ENCODE results near the gene IFI27L2. TPM values are rescaled to one million over a fixed set of nuclear protein-coding genes. Genes with fewer than 3 reads are reported as not detected.
A peak's percentile ranks its signal among the peaks of the same experiment; 100 is the strongest.

Gene IFI27L2
- polyA plus RNA-seq, 1 donor, result 17.3 TPM

- no peak for DNase-seq
These were observed 4.6 kb downstream of the IFI27L2 start for GRCh38 chr14:94124582-94125377.

DNA sequence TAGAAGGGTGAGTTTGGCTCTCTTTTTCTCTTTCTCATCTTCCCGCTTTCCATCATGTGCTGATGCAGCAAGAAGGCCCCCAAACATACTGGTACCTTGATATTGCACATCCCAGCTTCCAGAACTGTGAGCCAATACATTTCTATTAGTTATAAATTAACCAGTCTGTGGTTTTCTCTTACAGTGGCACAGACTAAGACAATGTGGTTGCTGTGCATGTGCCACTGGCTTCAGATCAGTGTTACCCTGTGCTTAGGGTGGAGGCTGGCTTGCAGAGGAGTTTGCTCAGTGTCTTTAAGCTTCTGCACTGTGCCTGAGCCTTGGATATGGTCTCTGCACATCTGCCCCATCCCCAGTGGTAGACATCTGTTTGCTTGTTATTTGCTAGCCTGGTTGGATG lies 5.5 kb downstream of the IFI27L2 start:
- no peak for DNase-seq

- no peak for DNase-seq
These were observed 6.1 kb downstream of the IFI27L2 start for GRCh38 chr14:94123296-94123695.

DNA sequence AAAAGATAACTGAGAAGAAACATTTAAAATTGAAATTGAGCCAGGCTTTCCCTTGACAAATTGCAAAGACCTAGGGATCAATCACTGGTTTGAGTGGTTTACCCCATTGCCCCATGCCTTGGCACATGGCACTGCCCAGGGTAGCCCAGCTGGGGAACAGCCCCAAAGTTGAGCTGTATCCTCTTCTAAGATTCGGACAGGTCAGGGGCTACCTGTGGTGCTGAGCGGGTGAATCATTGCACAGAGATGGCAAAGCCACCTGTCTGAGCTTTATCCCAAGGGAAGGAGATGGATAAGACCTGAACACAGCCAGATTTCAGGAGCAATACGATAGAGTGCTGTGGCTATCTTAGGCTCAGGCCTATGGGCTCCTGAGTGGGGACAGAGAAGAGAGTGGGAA lies 7.0 kb downstream of the IFI27L2 start:
- DNase-seq, result no peak

GRCh38 chr14:94121485-94121884 lies 7.9 kb downstream of the IFI27L2 start:
- no peak for DNase-seq

DNA sequence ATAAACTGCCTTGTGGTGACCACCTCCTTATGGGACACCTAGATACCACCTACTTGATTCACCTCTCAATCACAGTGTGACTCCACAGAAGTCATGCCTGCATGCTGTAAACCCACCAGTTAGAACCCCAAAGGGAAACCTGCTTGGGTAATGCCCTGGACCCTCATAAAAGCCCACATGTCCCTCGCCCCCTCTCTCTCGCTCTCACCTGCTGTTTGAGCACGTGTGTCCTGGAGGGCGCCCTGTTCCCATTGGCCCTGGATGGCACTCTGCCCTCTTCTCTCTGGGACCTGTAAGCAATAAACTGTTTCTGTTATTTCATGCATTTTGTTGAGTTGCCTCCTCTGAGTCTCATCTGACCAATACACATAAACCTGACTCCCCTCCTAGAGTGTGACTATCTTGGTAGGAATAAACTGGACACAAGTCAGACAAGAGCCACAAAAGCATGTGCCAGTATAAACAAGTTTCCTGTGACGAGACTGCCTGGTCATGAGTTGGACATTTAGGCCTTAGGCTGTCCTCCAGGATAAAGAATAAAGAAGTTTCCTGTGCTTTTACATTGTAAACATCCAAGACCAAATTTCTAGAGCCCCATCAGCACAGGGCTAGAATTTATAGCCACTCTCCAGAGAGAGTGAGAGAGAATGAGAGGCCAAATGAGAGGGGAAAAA lies 8.6 kb downstream of the IFI27L2 start:
- peak; percentile 7 for DNase-seq

GRCh38 chr14:94119071-94119470 lies 10.3 kb downstream of the IFI27L2 start:
- no peak for DNase-seq

DNA sequence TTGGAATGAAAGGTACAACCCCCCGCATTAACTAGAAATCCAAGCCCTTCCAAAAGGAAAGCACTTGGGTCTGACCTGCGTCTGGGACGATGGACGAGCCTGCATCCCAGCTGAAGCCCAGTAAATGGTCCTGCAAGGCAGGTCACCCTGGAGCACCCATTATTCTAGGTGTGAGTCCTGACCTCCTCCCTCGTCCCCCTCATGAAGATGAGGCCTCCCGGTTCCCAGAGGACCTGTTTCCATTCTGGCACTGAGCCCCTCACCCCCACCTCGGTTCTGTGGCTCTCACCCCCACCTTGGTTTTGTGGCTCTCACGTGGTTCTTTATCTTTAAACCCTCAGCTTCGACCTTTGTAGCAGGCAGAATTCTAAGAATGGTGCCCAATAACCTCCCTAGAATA lies 11.5 kb downstream of the IFI27L2 start:
- no peak for DNase-seq

DNA sequence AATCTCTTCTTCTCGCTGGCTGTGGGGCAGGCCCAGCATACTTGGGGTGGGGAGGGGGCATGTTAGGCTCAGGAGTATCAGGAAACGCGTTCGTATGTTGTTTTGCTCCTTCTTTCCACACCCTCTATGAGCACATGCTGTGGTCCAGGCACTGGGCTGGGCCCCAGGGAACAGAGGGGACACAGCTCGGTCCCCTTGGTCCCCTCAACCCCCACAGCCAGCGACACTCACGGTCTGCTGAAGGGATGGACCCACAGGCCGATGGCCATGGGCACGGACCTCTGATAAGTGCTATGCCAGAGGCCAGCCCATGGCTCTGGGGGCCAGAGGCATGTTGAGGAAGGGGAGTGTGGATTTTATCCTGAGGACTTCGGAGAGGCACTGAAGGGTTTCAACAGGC lies 12.7 kb downstream of the IFI27L2 start:
- DNase-seq, result no peak

DNA sequence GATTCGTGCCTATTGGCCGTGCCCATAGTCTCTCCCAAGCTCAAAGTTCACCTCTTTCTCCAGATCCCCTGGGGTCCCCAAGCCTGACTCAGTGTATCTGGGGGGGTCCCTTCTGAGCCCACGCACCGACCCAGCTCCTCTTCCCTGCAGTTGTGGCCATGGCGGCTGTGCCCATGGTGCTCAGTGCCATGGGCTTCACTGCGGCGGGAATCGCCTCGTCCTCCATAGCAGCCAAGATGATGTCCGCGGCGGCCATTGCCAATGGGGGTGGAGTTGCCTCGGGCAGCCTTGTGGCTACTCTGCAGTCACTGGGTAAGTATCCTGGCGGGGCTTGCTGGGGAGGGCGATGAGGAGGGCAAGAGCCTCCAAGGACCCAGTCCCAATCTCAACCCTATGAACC lies 13.8 kb downstream of the IFI27L2 start:
- no peak for DNase-seq

DNA sequence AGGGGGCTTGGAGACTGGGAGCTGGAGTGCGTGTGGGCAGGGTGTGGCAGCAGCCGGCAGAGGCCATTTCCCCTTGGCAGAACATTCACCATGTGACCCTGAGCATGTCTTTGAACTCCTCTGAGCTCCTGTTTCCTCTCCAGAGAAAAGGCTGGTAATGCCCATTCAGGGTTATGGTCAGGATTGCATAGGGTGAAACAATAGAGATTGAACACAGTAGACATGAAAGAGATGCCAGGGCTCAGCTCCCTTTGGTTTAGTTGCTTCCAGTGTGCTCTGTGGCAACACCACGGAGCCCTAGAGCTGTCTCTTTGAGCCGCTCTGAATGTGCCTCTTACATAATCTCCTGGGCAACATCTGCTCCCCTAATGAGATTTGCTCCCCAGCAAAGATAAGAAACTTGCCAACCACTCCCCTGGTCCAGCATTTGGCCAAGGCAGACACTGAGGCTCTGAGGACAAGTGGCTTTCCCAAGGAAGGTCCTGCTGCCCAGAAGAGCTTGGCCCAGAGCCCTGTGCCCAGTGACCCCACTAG lies 14.3 kb downstream of the IFI27L2 start:
- DNase-seq, result no peak

DNA sequence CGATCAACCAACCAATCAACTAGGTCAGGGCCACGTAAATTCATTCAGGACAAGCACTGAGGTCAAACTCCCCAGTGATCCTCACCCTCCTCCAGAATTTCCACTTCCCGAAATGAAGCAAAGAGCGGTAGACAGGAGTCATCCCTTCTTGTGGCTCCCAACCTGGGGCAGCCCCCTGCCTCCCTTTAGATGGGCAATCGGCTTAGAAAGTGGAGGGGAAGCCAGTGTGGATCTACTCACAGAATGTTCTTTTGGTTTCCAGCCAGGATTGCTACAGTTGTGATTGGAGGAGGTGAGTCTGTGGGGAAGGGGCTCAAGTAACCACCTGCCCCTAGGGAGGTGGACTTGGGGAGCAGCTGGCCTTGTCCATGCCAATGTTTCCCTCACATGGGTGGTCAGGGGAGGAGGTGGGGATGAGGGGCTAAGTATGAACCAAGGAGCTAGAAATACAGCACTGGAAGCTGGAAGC lies 14.8 kb downstream of the IFI27L2 start:
- no peak for DNase-seq

- DNase-seq, result no peak
These were observed 15.4 kb downstream of the IFI27L2 start for GRCh38 chr14:94113908-94114588.

GRCh38 chr14:94113490-94113889 lies 15.9 kb downstream of the IFI27L2 start:
- DNase-seq, result no peak

DNA sequence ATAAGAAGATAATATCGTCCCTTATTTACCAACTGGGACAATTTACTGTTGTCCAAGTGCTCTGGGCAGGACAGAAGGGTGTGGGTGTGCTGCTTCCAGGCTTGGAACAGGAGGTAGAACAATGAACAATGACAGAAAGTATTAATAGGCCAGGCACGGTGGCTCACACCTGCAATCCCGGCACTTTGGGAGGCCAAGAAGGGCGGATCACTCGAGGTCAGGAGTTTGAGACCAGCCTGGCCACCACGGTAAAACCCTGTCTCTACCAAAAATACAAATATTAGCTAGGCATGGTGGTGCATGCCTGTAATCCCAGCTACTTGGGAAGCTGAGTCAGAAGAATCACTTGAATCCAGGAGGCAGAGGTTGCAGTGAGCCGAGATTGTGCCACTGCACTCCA lies 16.3 kb downstream of the IFI27L2 start:
- no peak for DNase-seq

GRCh38 chr14:94112513-94113063 lies 16.8 kb downstream of the IFI27L2 start:
- no peak for DNase-seq

GRCh38 chr14:94111276-94112095 lies 17.9 kb downstream of the IFI27L2 start:
- DNase-seq, result no peak

- no peak for DNase-seq
These were observed 18.7 kb downstream of the IFI27L2 start, which contains the start of gene IFI27 for GRCh38 chr14:94110552-94111181. Gene IFI27, plus strand, starts transcription at chr14:94110736.

- no peak for DNase-seq
These were observed 19.5 kb downstream of the IFI27L2 start for GRCh38 chr14:94109915-94110250.

DNA sequence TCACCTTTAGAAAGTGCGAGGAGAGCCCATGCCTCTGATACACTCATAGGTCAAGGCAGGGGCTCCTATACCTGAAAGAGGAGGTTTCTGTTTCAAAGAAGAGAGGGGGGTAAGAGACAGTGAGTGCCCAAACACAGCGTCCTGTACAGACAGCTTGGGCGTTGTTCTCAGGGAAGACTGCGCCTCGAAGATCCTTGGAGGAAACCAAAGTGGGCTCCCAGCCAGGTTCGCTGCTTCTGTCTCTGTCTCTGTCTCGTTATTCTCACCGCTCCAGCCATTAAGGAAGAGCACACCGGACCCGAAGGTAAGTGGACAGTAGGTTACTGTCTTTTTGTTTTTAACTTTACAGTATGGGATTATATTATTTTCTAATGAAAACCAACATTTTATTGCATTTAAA lies 24.7 kb downstream of the IFI27L2 start:
- DNase-seq, result no peak

DNA sequence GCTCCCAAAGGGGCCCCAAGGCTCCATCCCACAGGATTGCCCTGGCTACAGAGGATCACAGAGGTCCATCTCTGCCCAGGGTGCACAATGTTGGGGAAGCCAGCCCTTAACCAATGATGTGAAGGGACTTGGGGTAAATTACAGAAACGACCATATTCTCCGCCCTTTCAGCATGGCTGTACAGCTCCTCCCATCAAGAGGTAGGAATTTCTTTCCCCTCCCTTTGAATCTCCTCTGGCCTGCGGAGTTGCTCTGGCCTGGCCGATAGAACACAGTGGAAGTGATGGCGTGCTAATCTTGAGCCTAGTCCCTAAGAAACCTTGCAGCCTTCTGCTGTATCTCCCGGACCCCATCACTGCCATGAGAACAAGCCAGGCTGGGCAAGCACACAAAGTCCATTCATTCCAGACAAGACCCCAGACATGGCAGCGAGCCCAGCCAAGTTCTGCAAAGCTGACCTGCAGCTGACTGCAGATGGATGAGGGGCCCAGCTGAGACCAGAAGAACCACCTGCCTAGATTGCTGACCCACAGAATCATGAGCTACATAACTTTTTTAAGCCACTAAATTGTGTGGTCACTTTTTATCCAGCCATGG lies 25.8 kb downstream of the IFI27L2 start:
- DNase-seq, result no peak

Measured in left kidney (tissue), 2 donors.